Esophagus squamous epithelium (tissue), 4 donors: ENCODE results near the gene OGFOD3.

ENCODE experiments used
- POLR2A ChIP-seq, 4 donors: fragments of 450-650 bp; IDR thresholded peaks; one replicate each; pipeline ENCODE4 v1.6.1; 2017; ENCODE audit warnings: antibody characterized with exemption in 4 of 4, mild to moderate bottlenecking in 4 of 4, moderate library complexity in 3 of 4
- TF ChIP-seq, protein P1 (sequence below), 6 experiments: fragments of 450-650 bp in 4 of 6; fragments of 200-600 bp in 2 of 6; sonication (generic) in 2 of 6; IDR thresholded peaks; one replicate each; pipeline ENCODE4 v1.5.1; 2016 to 2019; ENCODE audit warnings: antibody characterized with exemption in 6 of 6, mild to moderate bottlenecking in 4 of 6, moderate library complexity in 4 of 6

DNA sequence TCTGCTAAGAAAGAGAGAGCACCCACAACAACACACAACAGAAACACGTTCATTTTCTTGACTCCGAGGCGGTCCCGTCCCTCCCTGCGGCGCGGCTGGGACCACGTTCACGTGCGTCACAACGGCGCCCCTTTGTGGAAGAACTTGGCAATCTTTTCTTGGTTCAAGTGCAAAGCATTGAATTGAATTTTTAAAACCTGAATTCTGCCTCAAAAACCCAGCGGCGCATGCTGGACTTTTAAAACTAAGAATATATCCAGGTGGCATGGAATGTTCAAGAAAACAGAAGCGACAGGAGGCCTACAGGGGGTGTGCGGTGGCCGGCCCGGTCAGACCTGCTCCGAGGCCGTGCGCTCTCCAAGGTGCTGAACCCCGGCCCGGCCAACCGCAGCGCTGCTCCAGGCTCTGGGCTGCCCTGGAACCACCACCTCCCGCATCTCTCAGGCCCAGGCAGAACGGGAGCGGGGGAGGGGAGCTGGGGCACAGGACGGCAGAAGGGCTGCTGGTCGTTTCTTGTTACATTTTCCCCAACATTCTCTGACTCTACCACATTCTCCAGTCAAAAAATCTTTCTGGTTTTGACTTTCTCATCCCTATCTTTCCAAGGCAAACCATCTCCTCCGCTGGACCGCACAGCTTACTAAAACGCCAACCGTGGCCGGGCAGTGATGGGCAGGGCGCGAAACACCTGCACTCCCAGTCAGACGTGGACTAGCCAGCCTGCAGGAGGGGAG lies 3.7 kb downstream of the OGFOD3 start:
- TF ChIP-seq, protein P1, sequence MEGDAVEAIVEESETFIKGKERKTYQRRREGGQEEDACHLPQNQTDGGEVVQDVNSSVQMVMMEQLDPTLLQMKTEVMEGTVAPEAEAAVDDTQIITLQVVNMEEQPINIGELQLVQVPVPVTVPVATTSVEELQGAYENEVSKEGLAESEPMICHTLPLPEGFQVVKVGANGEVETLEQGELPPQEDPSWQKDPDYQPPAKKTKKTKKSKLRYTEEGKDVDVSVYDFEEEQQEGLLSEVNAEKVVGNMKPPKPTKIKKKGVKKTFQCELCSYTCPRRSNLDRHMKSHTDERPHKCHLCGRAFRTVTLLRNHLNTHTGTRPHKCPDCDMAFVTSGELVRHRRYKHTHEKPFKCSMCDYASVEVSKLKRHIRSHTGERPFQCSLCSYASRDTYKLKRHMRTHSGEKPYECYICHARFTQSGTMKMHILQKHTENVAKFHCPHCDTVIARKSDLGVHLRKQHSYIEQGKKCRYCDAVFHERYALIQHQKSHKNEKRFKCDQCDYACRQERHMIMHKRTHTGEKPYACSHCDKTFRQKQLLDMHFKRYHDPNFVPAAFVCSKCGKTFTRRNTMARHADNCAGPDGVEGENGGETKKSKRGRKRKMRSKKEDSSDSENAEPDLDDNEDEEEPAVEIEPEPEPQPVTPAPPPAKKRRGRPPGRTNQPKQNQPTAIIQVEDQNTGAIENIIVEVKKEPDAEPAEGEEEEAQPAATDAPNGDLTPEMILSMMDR (IDR thresholded peaks at IDR 0.05) = peak in 5 of 6 experiments; percentile 48 to 69 (median 63)
- no peak for TF ChIP-seq POLR2A (IDR thresholded peaks at IDR 0.05)
